Panc1 (cell line): ENCODE measurements around the gene KIFC3. TPM values are rescaled to one million over a fixed set of nuclear protein-coding genes. Genes with fewer than 3 reads are reported as not detected.

Source experiments
- ATAC-seq: fragments of 200-7000 bp; cut with Tn5 transposase; 2 replicates; pipeline ENCODE4 v1.9.1; 2020; ENCODE audit warnings: mild to moderate bottlenecking, moderate library complexity
- BruUV-seq: library from RNA; stranded (reverse); fragments of 400-500 nt; replicated peaks from 2 replicates; lab custom pipeline; 2021; lab: Mats Ljungman, UMichigan
- CTCF ChIA-PET: fragments of 300-600 bp; sonication (Branson Sonifier 250); formaldehyde crosslinking; loops from one replicate; lab custom pipeline; 2022; ENCODE audit warnings: antibody characterized with exemption; lab: Charles Lee
- POLR2A ChIA-PET: fragments of 300-600 bp; sonication (Branson Sonifier 250); formaldehyde crosslinking; loops from one replicate; lab custom pipeline; 2022; ENCODE audit warnings: antibody characterized with exemption; lab: Charles Lee
- DNase-seq: peaks from one replicate; pipeline ENCODE4 v3.0.0-alpha.2; 2010; ENCODE audit warnings: low read depth, low spot score
- H3K27ac ChIP-seq: 2 replicates; pipeline ENCODE4 v1.5.1; 2011; ENCODE audit warnings: mild to moderate bottlenecking, low read length, inconsistent platforms
- H3K27me3 ChIP-seq: fragments of 200-500 bp; sonication (Bioruptor generic); 2 replicates; pipeline ENCODE4 v1.6.0; 2014; ENCODE audit warnings: low read length, inconsistent platforms; ENCODE audit not compliant: control insufficient read depth, insufficient read depth
- H3K36me3 ChIP-seq: fragments of 200-500 bp; sonication (Bioruptor generic); 2 replicates; pipeline ENCODE4 v1.5.1; 2014; ENCODE audit warnings: inconsistent platforms, mild to moderate bottlenecking, low read length, moderate library complexity; ENCODE audit not compliant: control insufficient read depth, insufficient read depth
- H3K4me1 ChIP-seq: 2 replicates; pipeline ENCODE4 v1.5.1; 2011; ENCODE audit warnings: inconsistent platforms, mild to moderate bottlenecking, low read length, moderate library complexity; ENCODE audit not compliant: control insufficient read depth, insufficient read depth
- H3K4me3 ChIP-seq, 2 experiments: 2 replicates each; pipeline ENCODE4 v1.5.1; 2011 to 2012; ENCODE audit warnings: low read depth in 2 of 2, low read length in 2 of 2, mild to moderate bottlenecking in 2 of 2, inconsistent platforms in 1 of 2, moderate library complexity in 1 of 2
- H3K9me3 ChIP-seq: fragments of 200-500 bp; sonication (Bioruptor generic); 2 replicates; pipeline ENCODE4 v1.5.1; 2014; ENCODE audit warnings: low read depth, mild to moderate bottlenecking, inconsistent platforms, low read length, moderate library complexity; ENCODE audit not compliant: control insufficient read depth, insufficient read depth
- POLR2AphosphoS5 ChIP-seq: IDR thresholded peaks from 2 replicates; pipeline ENCODE4 v1.6.1; 2012; ENCODE audit warnings: mild to moderate bottlenecking, low read depth, low read length, moderate library complexity
- REST ChIP-seq, 2 experiments: IDR thresholded peaks; 2 replicates each; pipeline ENCODE4 v1.6.1; 2011 to 2012; ENCODE audit warnings: low read depth in 2 of 2, control low read depth in 1 of 2, low read length in 1 of 2, mild to moderate bottlenecking in 1 of 2, moderate library complexity in 1 of 2; ENCODE audit not compliant: insufficient read depth in 1 of 2
- SIN3A ChIP-seq: IDR thresholded peaks from 2 replicates; pipeline ENCODE4 v1.6.1; 2012; ENCODE audit warnings: low read depth, mild to moderate bottlenecking, low read length, moderate library complexity, borderline replicate concordance; ENCODE audit not compliant: insufficient read depth
- TCF7L2 ChIP-seq: IDR thresholded peaks from 2 replicates; pipeline ENCODE4 v1.6.1; 2011; ENCODE audit warnings: mild to moderate bottlenecking, low read depth, low read length, inconsistent platforms
- in situ Hi-C: cut with HindIII; loops from 2 replicates; pipeline ENCODE4 v1.10.0; 2016; ENCODE audit warnings: low sequenced_read_pairs, low pct_unique_long_range_greater_than_20kb
- intact Hi-C: fragments of 100-400 bp; cut with micrococcal nuclease; formaldehyde crosslinking; loops from one replicate; pipeline ENCODE4 v1.10.0; 2022; ENCODE audit not compliant: unreplicated experiment
- total RNA-seq: library from RNA; stranded (reverse); gene quantifications from one replicate; pipeline ENCODE4 v1.2.1, GENCODE V29; 2021; ENCODE audit not compliant: unreplicated experiment
- TF ChIP-seq, protein P1 (sequence below): fragments of 450-650 bp; IDR thresholded peaks from 2 replicates; pipeline ENCODE4 v1.5.1; 2017; ENCODE audit warnings: mild to moderate bottlenecking

KIFC3 gene
- total RNA-seq, 1 experiment from 2014 or later, result 51.5 TPM

DNA sequence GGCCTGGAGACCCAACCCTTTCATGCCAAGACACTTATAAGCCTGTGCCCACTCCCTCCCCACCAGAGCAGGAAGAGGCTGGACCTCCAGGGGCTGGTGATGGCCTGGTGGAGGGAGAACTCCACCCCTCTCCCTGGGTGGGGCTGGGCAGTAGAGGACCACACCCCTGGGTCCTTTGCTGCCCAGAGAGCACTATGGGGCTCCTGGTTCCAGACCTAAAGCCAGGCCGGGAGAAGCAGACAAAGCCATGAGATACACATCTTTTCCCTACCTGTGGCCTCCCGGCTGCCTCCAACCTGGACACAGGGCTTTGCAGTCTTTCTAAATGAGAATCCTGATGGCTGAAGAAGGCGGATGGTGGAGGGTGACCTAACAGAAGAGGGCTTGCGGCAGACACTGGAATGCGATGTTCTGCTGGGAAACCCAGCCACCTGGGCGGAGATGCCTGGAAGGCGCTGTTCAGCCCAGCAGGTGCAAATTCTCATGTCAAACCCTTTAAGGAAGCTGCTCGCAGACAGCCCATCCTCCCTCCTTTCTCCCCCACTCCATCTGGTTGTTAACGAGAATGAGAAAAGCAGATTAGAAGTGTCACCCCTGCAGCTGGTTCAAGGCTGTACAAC is 43.9 kb upstream of the KIFC3 start:
- no peak for ATAC-seq
- no TSS peak for BruUV-seq
- H3K27ac ChIP-seq, result no peak overlapping the region
- no peaks in the 10 kb centered on the region for H3K4me1 ChIP-seq
- no peaks in the 10 kb centered on the region for H3K9me3 ChIP-seq
- no peak for DNase-seq
- POLR2A ChIA-PET, result no interaction called here
- no peak overlapping the region for H3K4me3 ChIP-seq
- intact Hi-C loops (no loop called here), in situ Hi-C loops (no loop called here)
- CTCF ChIA-PET, result no interaction called here
- no peaks in the 10 kb centered on the region for H3K27me3 ChIP-seq
- no peaks in the 10 kb centered on the region for H3K36me3 ChIP-seq
- TF ChIP-seq POLR2AphosphoS5 (no peak), TCF7L2 (no peak), REST (IDR thresholded peaks at IDR 0.05; ENCODE audit: insufficient read depth in 1 of 2, low read depth in 2 of 2, low read length in 1 of 2) (no peak), SIN3A (no peak)
- TF ChIP-seq, protein P1, sequence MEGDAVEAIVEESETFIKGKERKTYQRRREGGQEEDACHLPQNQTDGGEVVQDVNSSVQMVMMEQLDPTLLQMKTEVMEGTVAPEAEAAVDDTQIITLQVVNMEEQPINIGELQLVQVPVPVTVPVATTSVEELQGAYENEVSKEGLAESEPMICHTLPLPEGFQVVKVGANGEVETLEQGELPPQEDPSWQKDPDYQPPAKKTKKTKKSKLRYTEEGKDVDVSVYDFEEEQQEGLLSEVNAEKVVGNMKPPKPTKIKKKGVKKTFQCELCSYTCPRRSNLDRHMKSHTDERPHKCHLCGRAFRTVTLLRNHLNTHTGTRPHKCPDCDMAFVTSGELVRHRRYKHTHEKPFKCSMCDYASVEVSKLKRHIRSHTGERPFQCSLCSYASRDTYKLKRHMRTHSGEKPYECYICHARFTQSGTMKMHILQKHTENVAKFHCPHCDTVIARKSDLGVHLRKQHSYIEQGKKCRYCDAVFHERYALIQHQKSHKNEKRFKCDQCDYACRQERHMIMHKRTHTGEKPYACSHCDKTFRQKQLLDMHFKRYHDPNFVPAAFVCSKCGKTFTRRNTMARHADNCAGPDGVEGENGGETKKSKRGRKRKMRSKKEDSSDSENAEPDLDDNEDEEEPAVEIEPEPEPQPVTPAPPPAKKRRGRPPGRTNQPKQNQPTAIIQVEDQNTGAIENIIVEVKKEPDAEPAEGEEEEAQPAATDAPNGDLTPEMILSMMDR, result no peak

DNA sequence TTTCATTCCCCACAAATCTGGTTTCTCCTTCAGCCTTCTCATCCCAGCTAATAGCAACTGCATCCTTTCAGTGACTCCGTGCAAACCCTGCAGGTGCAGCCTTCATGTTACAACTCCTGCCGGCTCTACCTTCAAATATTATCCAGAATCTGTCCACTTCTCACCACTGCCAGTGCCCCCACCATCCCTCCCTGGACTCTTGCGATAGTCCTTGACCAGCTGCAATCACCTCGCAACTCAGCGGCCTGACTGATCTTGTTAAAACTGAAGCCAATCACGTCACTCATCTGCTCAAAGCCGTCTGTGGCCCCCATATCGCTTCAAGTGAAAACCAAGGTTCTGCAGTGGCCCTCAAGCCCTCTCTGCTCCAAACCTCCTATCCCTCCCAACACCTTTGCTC is 42.8 kb upstream of the KIFC3 start:
- no peak overlapping the region for H3K27ac ChIP-seq
- POLR2A ChIA-PET, result no interaction called here
- intact Hi-C loops, result no loop called here
- H3K9me3 ChIP-seq, result no peaks in the 10 kb centered on the region
- H3K4me3 ChIP-seq, result no peak overlapping the region
- no peak for TF ChIP-seq POLR2AphosphoS5
- no peak for TF ChIP-seq SIN3A
- TF ChIP-seq REST (IDR thresholded peaks at IDR 0.05; ENCODE audit: insufficient read depth in 1 of 2, low read depth in 2 of 2, low read length in 1 of 2), result no peak
- TF ChIP-seq TCF7L2, result no peak
- TF ChIP-seq, protein P1, result no peak
- no peaks in the 10 kb centered on the region for H3K4me1 ChIP-seq
- no peaks in the 10 kb centered on the region for H3K36me3 ChIP-seq
- BruUV-seq, result no TSS peak
- in situ Hi-C loops, result no loop called here
- ATAC-seq (no peak), DNase-seq (no peak)
- H3K27me3 ChIP-seq, result no peaks in the 10 kb centered on the region
- CTCF ChIA-PET, result no interaction called here
